GM19193 (cell line): ENCODE results near the gene PSRC1.

Source experiments
- POLR2A ChIP-seq: IDR thresholded peaks from 4 replicates; pipeline ENCODE4 v1.6.1; 2011; ENCODE audit not compliant: insufficient read depth, insufficient read length; ENCODE audit errors: extremely low read depth

PSRC1 gene

DNA sequence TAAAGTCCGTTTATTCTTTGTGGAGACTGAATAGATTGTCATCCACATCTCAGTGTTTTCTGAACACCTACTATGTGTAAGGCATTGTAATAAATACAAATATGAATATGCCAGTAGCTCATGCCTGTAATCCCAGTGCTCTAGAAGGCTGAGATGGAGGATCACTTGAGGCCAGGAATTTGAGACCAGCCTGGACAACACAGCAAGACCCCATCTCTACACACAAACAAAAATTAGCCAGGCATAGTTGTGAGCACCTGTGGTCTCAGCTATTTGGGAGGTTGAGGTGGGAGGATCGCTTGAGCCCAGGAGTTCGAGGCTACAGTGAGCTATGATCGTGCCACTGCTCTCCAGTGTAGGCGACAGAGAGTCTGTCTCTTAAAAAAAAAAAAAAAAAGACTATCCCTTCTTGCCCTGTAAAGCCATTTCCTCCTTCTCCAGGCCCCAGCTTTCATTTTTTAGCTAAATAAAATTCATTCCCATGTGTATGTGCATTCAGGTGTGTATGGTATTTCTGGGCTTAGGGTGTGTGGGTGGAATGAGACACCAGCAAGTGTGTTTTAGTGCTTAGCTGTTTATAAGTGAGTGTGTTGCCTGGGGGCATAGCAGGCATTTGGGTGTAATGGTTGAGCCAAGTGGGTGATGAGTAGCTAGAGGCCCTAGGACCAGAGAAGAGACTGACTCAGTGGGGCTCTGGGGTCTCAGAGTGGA, 25.8 kb downstream of the PSRC1 start:
- TF ChIP-seq POLR2A = no peak

- no peak for TF ChIP-seq POLR2A
Measured at GRCh38 chr1:109256085-109256484, 26.9 kb downstream of the PSRC1 start.

- no peak for TF ChIP-seq POLR2A
Measured at GRCh38 chr1:109255678-109256077, 27.3 kb downstream of the PSRC1 start.

DNA sequence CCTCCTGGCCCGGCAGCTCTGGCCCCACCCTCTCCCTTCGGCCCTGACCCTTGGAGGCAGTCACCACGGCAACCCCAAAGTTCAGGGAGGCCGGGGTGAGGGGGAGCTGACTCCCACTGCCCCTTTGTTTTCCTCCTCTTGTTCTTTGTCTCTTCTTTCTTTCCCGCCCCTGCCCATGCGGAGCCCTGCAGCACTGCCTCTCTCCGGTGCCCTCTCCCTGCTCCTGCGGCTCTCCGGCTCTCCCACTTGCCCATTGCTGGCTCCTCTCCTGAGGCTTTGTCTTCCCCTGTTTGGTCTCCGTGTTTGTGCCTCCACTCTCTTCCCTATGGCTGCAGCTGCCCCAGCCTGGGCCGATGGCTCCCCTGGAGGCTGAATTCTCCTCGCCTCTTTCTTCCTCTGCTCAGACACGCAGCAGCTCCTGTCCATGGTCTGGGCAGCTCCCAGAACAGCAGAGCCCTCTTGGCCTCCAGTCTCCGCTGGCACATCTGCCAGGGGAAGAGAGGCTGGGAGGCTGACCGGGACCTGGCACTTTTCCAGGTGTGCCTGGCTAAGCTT, 27.8 kb downstream of the PSRC1 start:
- no peak for TF ChIP-seq POLR2A

GRCh38 chr1:109254621-109255096, 28.3 kb downstream of the PSRC1 start:
- TF ChIP-seq POLR2A = no peak

DNA sequence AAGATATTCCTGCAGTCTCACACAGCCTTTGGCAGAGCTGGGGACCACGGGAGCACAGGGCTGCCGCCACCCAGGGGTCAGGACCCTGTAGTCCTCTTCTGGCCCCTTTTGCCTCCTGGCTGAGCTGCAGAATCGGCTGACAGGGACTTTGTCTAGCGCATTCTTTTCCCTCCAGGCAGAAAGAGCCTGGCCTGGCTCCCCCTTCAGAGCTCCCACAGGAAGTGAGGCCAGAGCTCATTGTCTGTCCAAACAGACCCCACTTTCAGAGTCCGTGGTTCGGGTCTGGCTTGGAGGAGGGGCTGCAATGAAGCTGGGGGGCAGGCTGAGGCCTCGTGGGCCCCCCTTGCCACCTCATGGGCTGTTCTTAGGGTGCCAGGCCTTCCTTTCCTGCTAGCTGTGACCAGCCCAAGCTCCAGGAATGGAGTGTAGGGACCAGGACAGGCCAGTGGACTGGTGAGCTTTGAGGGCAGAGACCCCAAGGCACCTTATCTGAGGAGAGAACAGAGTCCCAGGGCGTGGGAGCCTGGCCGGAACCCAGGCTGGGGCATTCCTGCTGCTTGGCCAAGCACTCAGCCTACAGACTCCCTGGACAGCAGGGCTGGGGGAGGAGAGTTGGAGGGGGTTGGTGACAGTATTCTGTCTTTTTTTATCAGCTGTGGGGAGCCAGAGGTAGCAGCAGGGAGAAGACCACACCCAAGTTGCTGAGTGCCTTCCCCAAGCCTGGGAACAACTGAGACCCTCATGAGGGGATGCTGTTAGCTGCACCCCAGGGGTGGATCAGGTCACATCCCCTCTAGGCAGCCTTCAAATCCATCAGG, 28.9 kb downstream of the PSRC1 start:
- TF ChIP-seq POLR2A = no peak

DNA sequence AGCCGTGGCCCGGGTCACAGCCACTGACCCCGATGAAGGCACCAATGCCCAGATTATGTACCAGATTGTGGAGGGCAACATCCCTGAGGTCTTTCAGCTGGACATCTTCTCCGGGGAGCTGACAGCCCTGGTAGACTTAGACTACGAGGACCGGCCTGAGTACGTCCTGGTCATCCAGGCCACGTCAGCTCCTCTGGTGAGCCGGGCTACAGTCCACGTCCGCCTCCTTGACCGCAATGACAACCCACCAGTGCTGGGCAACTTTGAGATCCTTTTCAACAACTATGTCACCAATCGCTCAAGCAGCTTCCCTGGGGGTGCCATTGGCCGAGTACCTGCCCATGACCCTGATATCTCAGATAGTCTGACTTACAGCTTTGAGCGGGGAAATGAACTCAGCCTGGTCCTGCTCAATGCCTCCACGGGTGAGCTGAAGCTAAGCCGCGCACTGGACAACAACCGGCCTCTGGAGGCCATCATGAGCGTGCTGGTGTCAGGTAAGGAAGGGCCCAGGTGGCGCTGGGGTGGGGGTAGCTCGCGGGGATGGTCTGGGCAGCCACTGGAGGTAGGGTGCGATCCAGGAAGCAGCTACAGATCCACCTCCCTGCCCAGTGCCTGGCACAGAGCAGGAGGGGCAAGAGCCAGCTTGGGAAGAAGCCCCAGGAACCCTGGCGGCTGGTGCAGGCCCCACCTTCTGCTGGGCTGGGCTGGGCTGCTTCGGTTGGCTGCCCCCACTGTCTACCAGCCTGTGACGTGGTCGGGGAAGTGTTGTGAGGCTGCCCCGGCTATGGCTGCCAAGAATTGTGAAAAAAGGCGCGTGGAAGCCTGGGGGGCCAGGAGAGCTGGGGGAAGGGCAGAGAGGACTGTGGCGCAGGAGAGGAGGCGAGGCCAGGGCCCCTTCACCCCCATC, 29.8 kb downstream of the PSRC1 start:
- TF ChIP-seq POLR2A = no peak

DNA sequence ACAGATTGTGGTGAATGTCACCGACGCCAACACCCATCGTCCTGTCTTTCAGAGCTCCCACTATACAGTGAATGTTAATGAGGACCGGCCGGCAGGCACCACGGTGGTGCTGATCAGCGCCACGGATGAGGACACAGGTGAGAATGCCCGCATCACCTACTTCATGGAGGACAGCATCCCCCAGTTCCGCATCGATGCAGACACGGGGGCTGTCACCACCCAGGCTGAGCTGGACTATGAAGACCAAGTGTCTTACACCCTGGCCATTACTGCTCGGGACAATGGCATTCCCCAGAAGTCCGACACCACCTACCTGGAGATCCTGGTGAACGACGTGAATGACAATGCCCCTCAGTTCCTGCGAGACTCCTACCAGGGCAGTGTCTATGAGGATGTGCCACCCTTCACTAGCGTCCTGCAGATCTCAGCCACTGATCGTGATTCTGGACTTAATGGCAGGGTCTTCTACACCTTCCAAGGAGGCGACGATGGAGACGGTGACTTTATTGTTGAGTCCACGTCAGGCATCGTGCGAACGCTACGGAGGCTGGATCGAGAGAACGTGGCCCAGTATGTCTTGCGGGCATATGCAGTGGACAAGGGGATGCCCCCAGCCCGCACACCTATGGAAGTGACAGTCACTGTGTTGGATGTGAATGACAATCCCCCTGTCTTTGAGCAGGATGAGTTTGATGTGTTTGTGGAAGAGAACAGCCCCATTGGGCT, 30.6 kb downstream of the PSRC1 start:
- TF ChIP-seq POLR2A = no peak

DNA sequence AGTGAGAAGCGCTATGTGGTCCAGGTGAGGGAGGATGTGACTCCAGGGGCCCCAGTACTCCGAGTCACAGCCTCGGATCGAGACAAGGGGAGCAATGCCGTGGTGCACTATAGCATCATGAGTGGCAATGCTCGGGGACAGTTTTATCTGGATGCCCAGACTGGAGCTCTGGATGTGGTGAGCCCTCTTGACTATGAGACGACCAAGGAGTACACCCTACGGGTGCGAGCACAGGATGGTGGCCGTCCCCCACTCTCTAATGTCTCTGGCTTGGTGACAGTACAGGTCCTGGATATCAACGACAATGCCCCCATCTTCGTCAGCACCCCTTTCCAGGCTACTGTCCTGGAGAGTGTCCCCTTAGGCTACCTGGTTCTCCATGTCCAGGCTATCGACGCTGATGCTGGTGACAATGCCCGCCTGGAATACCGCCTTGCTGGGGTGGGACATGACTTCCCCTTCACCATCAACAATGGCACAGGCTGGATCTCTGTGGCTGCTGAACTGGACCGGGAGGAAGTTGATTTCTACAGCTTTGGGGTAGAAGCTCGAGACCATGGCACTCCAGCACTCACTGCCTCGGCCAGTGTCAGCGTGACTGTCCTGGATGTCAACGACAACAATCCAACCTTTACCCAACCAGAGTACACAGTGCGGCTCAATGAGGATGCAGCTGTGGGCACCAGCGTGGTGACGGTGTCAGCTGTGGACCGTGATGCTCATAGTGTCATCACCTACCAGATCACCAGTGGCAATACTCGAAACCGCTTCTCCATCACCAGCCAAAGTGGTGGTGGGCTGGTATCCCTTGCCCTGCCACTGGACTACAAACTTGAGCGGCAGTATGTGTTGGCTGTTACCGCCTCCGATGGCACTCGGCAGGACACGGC, 31.4 kb downstream of the PSRC1 start:
- no peak for TF ChIP-seq POLR2A

- no peak for TF ChIP-seq POLR2A
Measured at GRCh38 chr1:109250454-109251276, 32.3 kb downstream of the PSRC1 start.

DNA sequence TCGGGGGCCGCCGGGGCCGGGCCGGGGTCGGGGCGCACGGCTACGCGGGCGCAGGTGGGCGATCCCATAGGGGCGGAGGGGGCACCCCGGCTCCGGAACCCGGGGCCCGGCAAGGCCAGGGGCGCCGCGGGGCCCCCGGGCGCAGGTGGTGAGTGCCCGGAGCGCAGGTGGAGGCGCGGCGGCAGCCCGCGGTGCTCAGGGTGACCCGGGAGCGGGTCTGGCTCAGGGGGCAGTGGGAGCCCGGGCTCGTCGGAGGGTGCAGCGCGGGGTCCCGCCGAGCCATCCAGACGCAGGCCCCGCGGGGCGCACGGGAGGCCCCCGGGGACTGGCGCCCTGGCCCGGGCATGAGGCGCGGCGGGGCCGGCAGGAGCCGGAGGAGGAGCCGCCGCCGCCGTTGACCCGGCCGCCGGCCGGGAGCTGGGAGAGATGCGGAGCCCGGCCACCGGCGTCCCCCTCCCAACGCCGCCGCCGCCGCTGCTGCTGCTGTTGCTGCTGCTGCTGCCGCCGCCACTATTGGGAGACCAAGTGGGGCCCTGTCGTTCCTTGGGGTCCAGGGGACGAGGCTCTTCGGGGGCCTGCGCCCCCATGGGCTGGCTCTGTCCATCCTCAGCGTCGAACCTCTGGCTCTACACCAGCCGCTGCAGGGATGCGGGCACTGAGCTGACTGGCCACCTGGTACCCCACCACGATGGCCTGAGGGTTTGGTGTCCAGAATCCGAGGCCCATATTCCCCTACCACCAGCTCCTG, 33.1 kb downstream of the PSRC1 start:
- TF ChIP-seq POLR2A = no peak
